GM23338 (cell line): ENCODE data around the gene VIP. TPM values are rescaled to one million over a fixed set of nuclear protein-coding genes. Genes with fewer than 3 reads are reported as not detected.

Experiments used
- ATAC-seq: fragments of 200-7000 bp; cut with Tn5 transposase; 3 replicates; pipeline ENCODE4 v1.9.1; 2020
- DNase-seq: peaks from one replicate; pipeline ENCODE4 v3.0.0-alpha.2; 2015; ENCODE audit warnings: low spot score
- H2AFZ ChIP-seq: fragments of 200-600 bp; sonication (generic); 2 replicates; pipeline ENCODE4 v1.8.0; 2016; ENCODE audit warnings: antibody characterized with exemption, mild to moderate bottlenecking, moderate library complexity
- H3F3A ChIP-seq: fragments of 200-600 bp; sonication (generic); replicated peaks from 2 replicates; pipeline ENCODE4 v1.8.0; 2017; ENCODE audit warnings: antibody characterized with exemption, mixed run types, low read depth
- H3K27ac ChIP-seq: fragments of 200-600 bp; sonication (generic); 2 replicates; pipeline ENCODE4 v1.6.1; 2016; ENCODE audit warnings: low read depth
- H3K27me3 ChIP-seq: fragments of 200-600 bp; sonication (generic); 2 replicates; pipeline ENCODE4 v1.8.0; 2016; ENCODE audit warnings: mild to moderate bottlenecking, mixed run types, moderate library complexity; ENCODE audit not compliant: insufficient read depth
- H3K36me3 ChIP-seq: fragments of 200-600 bp; sonication (generic); 2 replicates; pipeline ENCODE4 v1.8.0; 2016; ENCODE audit warnings: mild to moderate bottlenecking; ENCODE audit not compliant: insufficient read depth
- H3K4me1 ChIP-seq: fragments of 200-600 bp; sonication (generic); 2 replicates; pipeline ENCODE4 v1.8.0; 2016; ENCODE audit warnings: mild to moderate bottlenecking, moderate library complexity; ENCODE audit not compliant: insufficient read depth
- H3K4me2 ChIP-seq: fragments of 200-600 bp; sonication (generic); 2 replicates; pipeline ENCODE4 v1.7.1; 2017; ENCODE audit warnings: mixed run types
- H3K4me3 ChIP-seq: fragments of 200-600 bp; sonication (generic); 2 replicates; pipeline ENCODE4 v1.6.1; 2016; ENCODE audit warnings: mixed run types
- H3K79me2 ChIP-seq: fragments of 200-600 bp; sonication (generic); replicated peaks from 2 replicates; pipeline ENCODE4 v1.8.0; 2017; ENCODE audit warnings: mild to moderate bottlenecking; ENCODE audit not compliant: insufficient read depth
- H3K9me2 ChIP-seq: fragments of 200-600 bp; sonication (generic); 2 replicates; pipeline ENCODE4 v1.8.0; 2017; ENCODE audit not compliant: insufficient read depth
- H4K20me1 ChIP-seq: fragments of 200-600 bp; sonication (generic); replicated peaks from 2 replicates; pipeline ENCODE4 v1.8.0; 2017; ENCODE audit warnings: mild to moderate bottlenecking; ENCODE audit not compliant: insufficient read depth
- H3K27ac Mint-ChIP-seq: 2 replicates; pipeline ENCODE4 v1.8.0; 2020; ENCODE audit warnings: inconsistent platforms, mild to moderate bottlenecking, moderate library complexity, mixed read lengths
- H3K27me3 Mint-ChIP-seq: 3 replicates; pipeline ENCODE4 v1.8.0; 2022; ENCODE audit warnings: low read depth, mild to moderate bottlenecking, moderate library complexity, mixed read lengths, inconsistent platforms; ENCODE audit not compliant: insufficient read depth, poor library complexity
- H3K36me3 Mint-ChIP-seq: 3 replicates; pipeline ENCODE4 v1.8.0; 2021; ENCODE audit warnings: low read depth, mild to moderate bottlenecking, inconsistent platforms, moderate library complexity, mixed read lengths
- H3K4me1 Mint-ChIP-seq: 3 replicates; pipeline ENCODE4 v1.8.0; 2020; ENCODE audit warnings: mild to moderate bottlenecking, inconsistent platforms, mixed read lengths
- H3K4me3 Mint-ChIP-seq: 3 replicates; pipeline ENCODE4 v1.8.0; 2021; ENCODE audit warnings: moderate library complexity, mild to moderate bottlenecking, inconsistent platforms, mixed read lengths
- H3K9me3 Mint-ChIP-seq: 3 replicates; pipeline ENCODE4 v1.8.0; 2020; ENCODE audit warnings: moderate library complexity, mild to moderate bottlenecking, inconsistent platforms, mixed read lengths
- CREB1 ChIP-seq: fragments of 250-450 bp; sonication (Bioruptor Pico); IDR thresholded peaks from 2 replicates; pipeline ENCODE4 v1.5.0; 2020; ENCODE audit warnings: low read depth, mild to moderate bottlenecking, moderate library complexity
- EZH2phosphoT487 ChIP-seq: fragments of 200-600 bp; sonication (generic); IDR thresholded peaks from one replicate; pipeline ENCODE4 v1.8.1; 2018; ENCODE audit warnings: antibody characterized with exemption; ENCODE audit not compliant: unreplicated experiment
- REST ChIP-seq: IDR thresholded peaks from one replicate; pipeline ENCODE4 v1.6.1; 2018; ENCODE audit warnings: antibody characterized with exemption; ENCODE audit not compliant: unreplicated experiment
- ZNF462 ChIP-seq: fragments of 250-450 bp; sonication (Bioruptor Pico); IDR thresholded peaks from 2 replicates; pipeline ENCODE4 v1.5.0; 2020; ENCODE audit warnings: mild to moderate bottlenecking, moderate library complexity
- polyA plus RNA-seq: library from polyadenylated mRNA; unstranded; fragments of >200 nt; fragmentation: Nextera tagmentation; extraction: Ambion mirVana; gene quantifications from 2 replicates; pipeline ENCODE4 v1.2.1, GENCODE V29; 2016
- total RNA-seq: library from RNA; depleted of rRNA; stranded (reverse); fragments of >200 nt; shearing (Covaris generic); gene quantifications from 2 replicates; pipeline ENCODE4 v1.2.3, GENCODE V29; 2014

VIP gene
- total and polyA plus RNA-seq, 2 experiments from 2014 or later = not detected

- no peak for TF ChIP-seq ZNF462 (CRISPR knock-in tag)
- no peak for TF ChIP-seq REST
These were observed 13.8 kb upstream of the VIP start (continued) for GRCh38 chr6:152736687-152737273.

GRCh38 chr6:152745509-152746171, 5.0 kb upstream of the VIP start:
- DNase-seq (no peak), ATAC-seq (no peak)
- H3K27me3 ChIP-seq = no peaks in the 10 kb centered on the region
- no peak overlapping the region for H3K4me3 ChIP-seq
- Mint-ChIP-seq H3K36me3 (no peaks in the 10 kb centered on the region), H3K4me1 (peaks cover 9% of the 10 kb centered on the region), H3K9me3 (no peaks in the 10 kb centered on the region), H3K4me3 (no peak overlapping the region), H3K27ac (no peak overlapping the region), H3K27me3 (no peaks in the 10 kb centered on the region)
- no peak overlapping the region for H3K27ac ChIP-seq
- no peaks in the 10 kb centered on the region for H3K36me3 ChIP-seq
- H3K9me2 ChIP-seq = no peaks in the 10 kb centered on the region
- peaks cover 13% of the 10 kb centered on the region; the same call in 1 of the 2 replicates for H3K4me1 ChIP-seq
- no peaks in the 10 kb centered on the region for H4K20me1 ChIP-seq
- no peak overlapping the region for H3K4me2 ChIP-seq
- H2AFZ ChIP-seq = no peak overlapping the region
- no peaks in the 10 kb centered on the region for H3F3A ChIP-seq
- H3K79me2 ChIP-seq = no peaks in the 10 kb centered on the region
- TF ChIP-seq ZNF462 (CRISPR knock-in tag) (no peak), CREB1 (CRISPR knock-in tag) (no peak), EZH2phosphoT487 (no peak)
